OCI-LY1 (cell line): ENCODE measurements around the gene CD4.

Experiments
- CTCF ChIP-seq: fragments of 200-600 bp; sonication (generic), shearing (Covaris generic); IDR thresholded peaks from 2 replicates; pipeline ENCODE4 v1.5.1; 2017; ENCODE audit warnings: mild to moderate bottlenecking, antibody characterized with exemption, low read length, moderate library complexity, mixed read lengths
- EZH2 ChIP-seq: fragments of 200-600 bp; sonication (generic), shearing (Covaris generic); IDR thresholded peaks from 2 replicates; pipeline ENCODE4 v1.8.0; 2017; ENCODE audit warnings: borderline replicate concordance, mixed run types, mild to moderate bottlenecking, antibody characterized with exemption, low read length, moderate library complexity, mixed read lengths

GRCh38 chr12:6827982-6828780, 38.9 kb downstream of the CD4 start, which contains the start of gene P3H3:
- TF ChIP-seq CTCF (no peak), EZH2 (no peak)
